Heart left ventricle (tissue), 16 donors: ENCODE results near the gene LETM1. TPM values are rescaled to one million over a fixed set of nuclear protein-coding genes. Genes with fewer than 3 reads are reported as not detected.

Experiments used
- ATAC-seq, 4 donors: fragments of 200-7000 bp; cut with Tn5 transposase; one replicate each; pipeline ENCODE4 v1.9.1; 2020 to 2022; ENCODE audit warnings: moderate library complexity in 4 of 4, mild to moderate bottlenecking in 3 of 4, moderate number of reproducible peaks in 1 of 4
- DNase-seq, 5 donors: peaks; one replicate each; pipeline ENCODE4 v3.0.0-alpha.2; 2020
- H3K27ac ChIP-seq, 12 donors: fragments of 200-600 bp; sonication (generic) in 4 of 12; one replicate each; pipeline versions ENCODE4 v1.5.0 to v1.8.0; 2016 to 2022; ENCODE audit warnings: mild to moderate bottlenecking in 2 of 12
- H3K27me3 ChIP-seq, 9 donors: fragments of 200-600 bp; sonication (generic) in 2 of 9; one replicate each; pipeline versions ENCODE4 v1.5.1 to v1.8.0; 2016 to 2022; ENCODE audit warnings: mild to moderate bottlenecking in 3 of 9
- H3K36me3 ChIP-seq, 9 donors: fragments of 200-600 bp; sonication (generic) in 2 of 9; one replicate each; pipeline versions ENCODE4 v1.5.0 to v1.8.0; 2018 to 2022; ENCODE audit warnings: mild to moderate bottlenecking in 2 of 9
- H3K4me1 ChIP-seq, 12 donors: fragments of 200-600 bp; sonication (generic) in 4 of 12; one replicate each; pipeline versions ENCODE4 v1.5.0 to v1.8.0; 2016 to 2022; ENCODE audit warnings: mild to moderate bottlenecking in 3 of 12
- H3K4me3 ChIP-seq, 12 donors: fragments of 200-600 bp; sonication (generic) in 4 of 12; one replicate each; pipeline versions ENCODE4 v1.5.0 to v1.8.0; 2017 to 2022; ENCODE audit warnings: mild to moderate bottlenecking in 9 of 12, moderate library complexity in 4 of 12
- H3K9me3 ChIP-seq, 12 donors: fragments of 200-600 bp; sonication (generic) in 4 of 12; one replicate each; pipeline versions ENCODE4 v1.5.0 to v1.8.0; 2016 to 2022; ENCODE audit warnings: mild to moderate bottlenecking in 1 of 12
- CTCF ChIP-seq, 12 donors: fragments of 200-600 bp; sonication (generic) in 4 of 12; IDR thresholded peaks; one replicate each; pipeline versions ENCODE4 v1.5.0 to v1.8.0; 2018 to 2022; ENCODE audit warnings: antibody characterized with exemption in 12 of 12, mild to moderate bottlenecking in 5 of 12
- POLR2A ChIP-seq, 2 donors: fragments of 450-650 bp; IDR thresholded peaks; one replicate each; pipeline ENCODE4 v1.6.1; 2017; ENCODE audit warnings: antibody characterized with exemption in 2 of 2, mild to moderate bottlenecking in 2 of 2, moderate library complexity in 2 of 2
- WGBS, 4 donors: extraction: QIAGEN DNeasy Blood & Tissue Kit in 2 of 4; methylation state at CpG; one replicate each; pipeline versions ENCODE4 v1.1.5 to v1.1.7; 2013 to 2018; 5-methylcytosine and 5-hydroxymethylcytosine counted together
- intact Hi-C, 10 donors: fragments of 100-400 bp; cut with DNase I; formaldehyde crosslinking; loops; one replicate each; pipeline versions ENCODE4 v1.11.1 to v1.14.2; 2022
- polyA plus RNA-seq, 2 donors: library from polyadenylated mRNA; stranded (reverse); fragments of 200-250 nt; gene quantifications; one replicate each; pipeline ENCODE4 v1.2.3, GENCODE V29; 2013
- total RNA-seq, 9 donors: library from RNA; depleted of rRNA in 2 of 9; stranded (reverse); fragments of >200 nt in 2 of 9; fragmentation: NEBNext Ultra II Directional in 3 of 9; extraction: Animal tissue kit (Norgen Biotek cat#: 25700) in 3 of 9; gene quantifications; one replicate each; pipeline versions ENCODE4 v1.1.0 to v1.2.4, GENCODE V29; 2016 to 2023
- donor health status: ischemic (EF 13 %, LVEDD 7.1; RV severe dilation, severe dysfunction).
- donor health status: healthy with polysubstance abuse.
- donor health status: DM: no; HTN: yes; CAD: no.
- donor health status: DM: no; HTN: no; CAD: no.
- donor health status: ischemic (EF 25% LVEDD 6.9; RV normal size, moderate dysfunction).
- donor health status: ischemic (EF 25% LVEDD 5.7; RV mildly dilated, moderate dysfunction).
- donor health status: healthy.
- donor health status: DM: yes; HTN: yes; CAD: no.
- donor health status: ischemic (EF 35%, LVEDD 5.7; RV mildly dilated, moderate dysfunction).
- donor health status: nonischemic (EF 11% LVEDD 7.7; RV severe dilation, severe dysfunction).
- donor health status: DM: yes; HTN: yes; CAD: no.
- donor health status: PGD.
- donor health status: ischemic (EF 29% LVEDD 5.4; RV normal size, mild dysfunction).
- donor health status: nonischemic (EF 23%, LVEDD 6.1; RV moderate dilation, normal function).

Gene LETM1
- total and polyA plus RNA-seq, 11 donors, result 22.1 to 54.7 (median 43.4) TPM

DNA sequence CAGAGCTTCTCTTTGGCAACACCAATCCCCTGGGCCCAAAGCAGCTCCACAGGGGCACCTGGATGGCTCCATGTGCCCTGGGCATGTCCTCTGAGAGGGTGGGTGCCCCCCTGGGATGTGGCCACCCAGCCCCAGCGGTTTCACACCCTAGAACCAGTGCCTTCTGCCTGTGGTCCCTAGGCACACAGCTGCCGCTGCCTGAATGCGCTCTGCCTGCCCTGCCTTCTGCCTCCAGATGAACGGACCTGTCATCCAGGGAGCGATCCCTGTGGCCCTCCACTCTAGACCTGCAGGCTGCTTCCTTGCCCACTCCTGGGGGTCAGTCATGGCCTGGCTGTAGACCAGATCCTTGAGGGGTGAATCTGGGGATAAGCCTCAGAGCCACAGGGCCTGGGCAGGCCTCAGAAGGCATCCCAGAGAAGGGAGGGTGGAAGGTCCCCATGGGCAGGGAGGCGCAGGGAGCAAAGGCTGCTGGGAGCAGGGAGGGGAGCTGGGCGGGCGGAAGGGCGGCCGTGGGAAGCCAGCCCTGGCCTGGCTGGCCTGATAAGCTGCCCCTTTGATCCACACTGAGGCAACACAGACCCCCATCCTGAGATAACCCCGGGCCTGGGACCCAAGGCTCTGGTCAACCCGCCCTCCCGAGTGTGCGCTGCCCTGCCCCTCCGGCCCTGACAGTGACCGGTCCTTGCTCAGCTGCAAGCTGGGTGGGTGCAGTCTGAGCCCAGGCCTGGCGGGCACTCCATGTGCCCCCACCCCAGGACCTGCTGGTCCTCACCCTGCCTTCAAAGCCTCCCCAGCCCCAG is 71.0 kb downstream of the LETM1 start:
- Histone ChIP-seq H3K4me3 (no peak overlapping the region), H3K9me3 (no peaks in the 10 kb centered on the region), H3K4me1 (peaks cover 0 to 17% (median 9%) of the 10 kb centered on the region in 12 donors), H3K27me3 (no peaks in the 10 kb centered on the region), H3K27ac (peak overlapping the region in 7 of 12 donors; percentile 24 to 72 (median 38)), H3K36me3 (no peaks in the 10 kb centered on the region)
- 38 to 51% (median 45%) methylated on average over 11 to 17 of the region's 17 CpGs for WGBS, 4 donors
- intact Hi-C loops, result no loop called here
- ATAC-seq (peak in 3 of 4 donors; percentile 80 to 87 (median 81)), DNase-seq (peak in 4 of 5 donors; percentile 53 to 61 (median 58))
- TF ChIP-seq CTCF (IDR thresholded peaks at IDR 0.05) (no peak), POLR2A (IDR thresholded peaks at IDR 0.05) (no peak)

GRCh38 chr4:1784395-1784788 is 71.6 kb downstream of the LETM1 start:
- H3K9me3 ChIP-seq, result no peaks in the 10 kb centered on the region
- peak overlapping the region in 5 of 12 donors; percentile 27 to 72 (median 38) for H3K27ac ChIP-seq
- H3K4me3 ChIP-seq, result no peak overlapping the region
- no peaks in the 10 kb centered on the region for H3K27me3 ChIP-seq
- intact Hi-C loops, result no loop called here
- H3K36me3 ChIP-seq, result no peaks in the 10 kb centered on the region
- DNase-seq, result no peak
- ATAC-seq, result no peak
- 75 to 79% (median 77%) methylated on average over 10 of the region's 10 CpGs for WGBS, 4 donors
- peaks cover 0 to 17% (median 9%) of the 10 kb centered on the region in 12 donors for H3K4me1 ChIP-seq
- no peak for TF ChIP-seq POLR2A (IDR thresholded peaks at IDR 0.05)
- no peak for TF ChIP-seq CTCF (IDR thresholded peaks at IDR 0.05)

DNA sequence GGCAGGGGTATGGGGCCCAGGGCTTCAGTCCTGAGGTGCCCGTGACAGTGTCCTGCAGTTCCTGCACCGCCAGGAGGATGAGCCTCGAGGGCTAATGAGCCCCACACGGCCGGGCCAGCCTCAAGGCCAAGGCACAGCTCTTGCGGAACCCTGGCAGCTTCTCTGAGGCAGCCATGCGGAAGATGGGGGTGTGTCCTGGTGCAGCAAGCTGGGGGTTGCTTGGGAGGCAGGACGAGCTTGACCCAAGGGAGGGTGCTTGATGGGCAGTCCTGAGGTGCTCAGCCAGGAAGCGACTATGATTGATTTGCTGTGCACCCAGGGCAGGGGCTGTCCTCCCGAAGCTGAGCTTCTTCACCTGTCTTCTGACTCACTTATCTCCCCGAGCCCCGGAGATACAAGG is 72.0 kb downstream of the LETM1 start:
- Histone ChIP-seq H3K27me3 (no peaks in the 10 kb centered on the region), H3K4me1 (peaks cover 0 to 17% (median 9%) of the 10 kb centered on the region in 12 donors), H3K27ac (no peak overlapping the region), H3K9me3 (no peaks in the 10 kb centered on the region), H3K4me3 (no peak overlapping the region), H3K36me3 (no peaks in the 10 kb centered on the region)
- ATAC-seq (no peak), DNase-seq (no peak)
- intact Hi-C loops, result no loop called here
- 76 to 94% (median 78%) methylated on average over 5 to 12 of the region's 12 CpGs for WGBS, 4 donors
- no peak for TF ChIP-seq POLR2A (IDR thresholded peaks at IDR 0.05)
- no peak for TF ChIP-seq CTCF (IDR thresholded peaks at IDR 0.05)

DNA sequence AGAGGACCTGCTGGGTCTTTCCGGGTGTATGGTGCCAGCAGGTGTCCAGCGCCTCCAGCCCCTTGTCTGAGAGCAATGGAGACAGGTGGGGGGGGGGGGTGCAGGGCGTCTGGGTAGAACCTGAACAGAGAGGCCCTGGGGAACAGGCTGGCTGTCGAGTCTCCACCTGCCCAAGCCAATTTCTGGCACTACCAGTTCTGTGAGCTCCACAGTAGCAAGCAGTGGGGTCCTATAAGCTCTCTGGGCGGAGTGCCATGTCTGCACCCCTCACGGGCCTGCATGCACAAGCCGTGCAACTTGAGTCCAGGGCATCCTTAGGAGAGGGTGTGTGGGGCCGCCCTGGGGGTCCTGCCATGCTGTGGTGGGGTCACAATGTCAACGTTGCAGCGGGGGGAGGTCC is 72.9 kb downstream of the LETM1 start:
- no peaks in the 10 kb centered on the region for H3K27me3 ChIP-seq
- ATAC-seq (no peak), DNase-seq (no peak)
- 81 to 86% (median 82%) methylated on average over 6 to 10 of the region's 10 CpGs for WGBS, 4 donors
- H3K36me3 ChIP-seq, result no peaks in the 10 kb centered on the region
- H3K27ac ChIP-seq, result no peak overlapping the region
- intact Hi-C loops, result no loop called here
- TF ChIP-seq CTCF (IDR thresholded peaks at IDR 0.05) (no peak), POLR2A (IDR thresholded peaks at IDR 0.05) (no peak)
- H3K4me1 ChIP-seq, result peaks cover 0 to 17% (median 9%) of the 10 kb centered on the region in 12 donors
- H3K4me3 ChIP-seq, result no peak overlapping the region
- no peaks in the 10 kb centered on the region for H3K9me3 ChIP-seq
